Endothelial cell of umbilical vein (primary cell): ENCODE data around the gene TSC22D3.

ENCODE experiments used
- POLR2A ChIP-seq: IDR thresholded peaks from 2 replicates; pipeline ENCODE4 v1.6.1; 2012; ENCODE audit warnings: low read depth, mild to moderate bottlenecking, control low read depth, low read length
- TF ChIP-seq, protein P1 (sequence below), 2 donors: IDR thresholded peaks; 1 replicate in 1 of 2; 2 replicates in 1 of 2; pipeline ENCODE4 v1.5.1; 2011; ENCODE audit warnings: low read length in 2 of 2, mild to moderate bottlenecking in 2 of 2, moderate library complexity in 2 of 2, control low read depth in 1 of 2, inconsistent platforms in 1 of 2, low read depth in 1 of 2; ENCODE audit not compliant: insufficient read depth in 1 of 2; ENCODE audit errors: extremely low read depth in 1 of 2

DNA sequence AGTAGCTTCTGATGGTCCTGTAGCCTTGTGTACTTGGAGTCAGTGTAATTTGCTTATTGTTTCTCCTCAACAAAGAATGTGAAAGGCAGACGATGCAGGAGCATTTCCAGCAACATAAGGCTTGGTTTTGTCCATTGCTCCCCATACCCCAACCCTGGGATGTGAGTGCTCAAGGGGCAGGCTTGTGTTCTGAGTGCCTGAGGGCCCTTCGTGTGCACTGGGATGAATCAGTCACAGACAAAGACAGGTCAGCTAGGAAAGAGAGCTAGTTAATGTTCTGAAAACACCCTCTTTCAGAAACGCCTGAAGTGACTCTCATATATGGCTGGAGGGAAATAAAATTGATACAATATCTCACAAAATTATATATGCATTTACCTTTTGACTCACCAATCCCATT lies 88.1 kb downstream of the TSC22D3 start:
- TF ChIP-seq, protein P1, sequence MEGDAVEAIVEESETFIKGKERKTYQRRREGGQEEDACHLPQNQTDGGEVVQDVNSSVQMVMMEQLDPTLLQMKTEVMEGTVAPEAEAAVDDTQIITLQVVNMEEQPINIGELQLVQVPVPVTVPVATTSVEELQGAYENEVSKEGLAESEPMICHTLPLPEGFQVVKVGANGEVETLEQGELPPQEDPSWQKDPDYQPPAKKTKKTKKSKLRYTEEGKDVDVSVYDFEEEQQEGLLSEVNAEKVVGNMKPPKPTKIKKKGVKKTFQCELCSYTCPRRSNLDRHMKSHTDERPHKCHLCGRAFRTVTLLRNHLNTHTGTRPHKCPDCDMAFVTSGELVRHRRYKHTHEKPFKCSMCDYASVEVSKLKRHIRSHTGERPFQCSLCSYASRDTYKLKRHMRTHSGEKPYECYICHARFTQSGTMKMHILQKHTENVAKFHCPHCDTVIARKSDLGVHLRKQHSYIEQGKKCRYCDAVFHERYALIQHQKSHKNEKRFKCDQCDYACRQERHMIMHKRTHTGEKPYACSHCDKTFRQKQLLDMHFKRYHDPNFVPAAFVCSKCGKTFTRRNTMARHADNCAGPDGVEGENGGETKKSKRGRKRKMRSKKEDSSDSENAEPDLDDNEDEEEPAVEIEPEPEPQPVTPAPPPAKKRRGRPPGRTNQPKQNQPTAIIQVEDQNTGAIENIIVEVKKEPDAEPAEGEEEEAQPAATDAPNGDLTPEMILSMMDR (IDR thresholded peaks at IDR 0.05; ENCODE audit: extremely low read depth in 1 of 2, insufficient read depth in 1 of 2, low read depth in 1 of 2, low read length in 2 of 2): no peak
- TF ChIP-seq POLR2A: no peak
